H1 (cell line): ENCODE data around the gene ZNF615. TPM values are rescaled to one million over a fixed set of nuclear protein-coding genes. Genes with fewer than 3 reads are reported as not detected.

Source experiments
- CHD7 ChIP-seq: fragments of 300-600 bp; sonication (generic); IDR thresholded peaks from 2 replicates; pipeline ENCODE4 v1.7.1; 2012; ENCODE audit warnings: low read length, moderate library complexity, mild to moderate bottlenecking, inconsistent platforms; ENCODE audit not compliant: insufficient replicate concordance
- CTCF ChIP-seq, 3 experiments: IDR thresholded peaks; 1 replicate in 2 of 3; 2 replicates in 1 of 3; pipeline versions ENCODE4 v1.5.1 to v1.6.1; 2011; ENCODE audit warnings: low read length in 3 of 3, mild to moderate bottlenecking in 3 of 3, inconsistent platforms in 2 of 3, low read depth in 1 of 3, moderate library complexity in 1 of 3; ENCODE audit not compliant: insufficient read depth in 1 of 3; ENCODE audit errors: control extremely low read depth in 1 of 3
- polyA plus RNA-seq, 7 experiments: library from polyadenylated mRNA; depleted of rRNA in 3 of 7; stranded (reverse) in 5 of 7; unstranded in 2 of 7; fragments of >200 nt in 5 of 7; fragments of 200-250 nt in 2 of 7; gene quantifications; 1 replicate in 5 of 7; 2 replicates in 1 of 7; 4 replicates in 1 of 7; pipeline versions ENCODE4 v1.2.1 to v1.2.3, GENCODE V29; 2011 to 2013; ENCODE audit warnings: missing spikeins in 2 of 7, mixed read lengths in 2 of 7
- total RNA-seq: library from RNA; stranded (reverse); fragmentation: NEBNext Ultra II Directional; extraction: Animal tissue kit (Norgen Biotek cat#: 25700); gene quantifications from 2 replicates; pipeline ENCODE4 v1.2.1, GENCODE V29; 2021

The ZNF615 gene
- total and polyA plus RNA-seq, 2 of the 8 experiments (the other 6 are each of a cell fraction or from before 2014, with no cell fraction given) = 2.8 to 7.5 TPM

- TF ChIP-seq CHD7 (no peak), CTCF (IDR thresholded peaks at IDR 0.05; ENCODE audit: control extremely low read depth in 1 of 3, insufficient read depth in 1 of 3, low read depth in 1 of 3, low read length in 3 of 3) (no peak)
Measured at GRCh38 chr19:51983361-51983760, 24.6 kb downstream of the ZNF615 start (continued).
